EH (cell line): ENCODE measurements around the gene SPOCD1.

Source experiments
- DNase-seq: peaks from one replicate; pipeline ENCODE4 v3.0.0-alpha.2; 2015; ENCODE audit warnings: low read depth

SPOCD1 gene

DNA sequence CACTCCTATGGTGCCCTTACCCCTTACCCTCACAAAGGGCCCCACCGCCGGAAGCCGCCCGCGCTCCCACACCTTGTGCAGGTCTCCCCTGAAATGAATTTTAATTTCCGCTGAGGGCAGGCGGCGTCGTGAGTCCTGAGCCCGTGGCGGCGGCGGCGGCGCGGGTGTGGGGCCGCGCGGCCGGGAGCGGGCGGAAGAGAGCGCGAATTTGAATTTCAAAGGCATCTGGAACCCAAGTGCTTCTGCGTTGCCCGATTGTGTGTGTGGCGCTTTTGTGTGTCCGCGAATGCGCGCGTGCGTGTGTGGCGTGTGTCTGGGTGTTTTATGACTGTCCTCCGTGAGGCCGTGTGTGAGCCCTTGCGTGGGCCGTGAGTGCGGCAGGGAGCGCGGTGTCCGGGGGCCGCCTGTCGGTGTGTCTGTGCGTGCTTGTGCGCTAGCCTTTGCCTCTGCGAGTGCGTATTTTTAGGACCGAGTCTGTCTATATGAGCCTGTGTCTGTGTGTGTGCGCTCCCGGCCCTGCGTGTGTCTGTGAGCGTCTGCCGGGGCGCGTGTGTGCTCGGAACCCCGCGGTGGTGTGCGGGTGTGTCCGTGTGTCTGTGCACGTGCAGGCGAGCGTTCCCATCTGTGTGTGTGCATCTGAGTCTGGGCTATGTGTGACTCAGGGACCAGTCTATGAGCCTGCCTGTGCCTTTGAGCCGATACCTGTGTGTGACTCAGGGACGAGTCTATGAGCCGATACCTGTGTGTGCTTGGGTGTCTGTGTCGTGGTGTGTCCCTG is 43.7 kb downstream of the SPOCD1 start:
- DNase-seq: peak; percentile 38

- no peak for DNase-seq
These were observed 46.0 kb downstream of the SPOCD1 start for GRCh38 chr1:31769720-31770390.

DNA sequence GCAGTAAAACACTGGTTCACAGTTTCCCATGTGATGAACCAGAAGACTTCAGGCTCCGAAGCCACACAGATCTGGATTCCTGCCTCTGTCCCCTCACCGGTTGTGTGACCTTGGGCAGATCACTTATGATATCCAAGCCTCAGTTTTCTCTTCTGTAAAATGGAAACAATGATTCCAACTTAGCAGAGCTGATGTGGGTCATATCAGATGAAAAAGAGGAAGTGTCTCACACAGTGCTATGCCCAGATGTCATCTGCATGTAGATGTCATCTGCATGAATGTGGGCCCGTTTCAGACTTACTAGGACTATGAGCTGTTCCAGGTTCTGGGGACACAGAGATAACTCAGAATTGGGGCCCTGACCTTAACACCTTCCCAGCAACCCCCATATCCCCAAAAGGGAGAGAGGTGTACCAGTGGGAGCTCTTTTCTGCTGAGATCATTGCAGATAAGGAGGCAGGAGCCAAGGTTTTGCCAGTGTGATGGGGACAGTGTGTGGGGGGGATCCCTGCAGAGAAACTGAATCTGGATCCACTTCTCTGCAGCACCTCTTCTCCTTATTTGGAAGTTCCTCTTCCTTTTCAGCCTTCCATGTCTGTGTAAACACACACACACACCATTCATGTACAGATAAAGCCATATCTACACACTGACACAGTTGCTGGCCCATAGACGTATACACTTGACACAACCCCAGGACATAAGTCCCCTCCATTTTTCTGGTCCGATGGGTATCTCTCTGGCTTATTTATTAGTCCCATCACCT is 46.7 kb downstream of the SPOCD1 start:
- DNase-seq: no peak

GRCh38 chr1:31768407-31768907 is 47.4 kb downstream of the SPOCD1 start:
- DNase-seq: no peak

DNA sequence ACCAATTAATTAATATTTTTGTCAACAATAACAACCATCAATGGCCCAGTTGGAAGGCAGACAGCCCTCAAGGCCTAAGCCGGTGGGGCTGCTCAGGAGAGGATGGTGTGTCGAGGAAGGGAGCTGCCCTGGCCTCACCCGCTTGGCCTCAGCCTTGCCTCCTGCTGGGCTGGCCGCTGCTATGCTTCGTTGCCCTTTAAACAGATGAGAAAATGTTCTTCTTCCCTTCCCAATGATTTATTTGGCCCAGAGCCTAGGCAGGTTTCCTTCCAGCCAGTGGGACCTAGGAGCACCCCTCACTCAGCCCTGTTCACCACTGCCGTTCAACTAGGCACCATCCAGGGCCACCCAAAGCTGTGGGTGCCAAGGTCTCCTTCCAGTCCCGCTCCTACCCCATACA is 48.6 kb downstream of the SPOCD1 start:
- no peak for DNase-seq

DNA sequence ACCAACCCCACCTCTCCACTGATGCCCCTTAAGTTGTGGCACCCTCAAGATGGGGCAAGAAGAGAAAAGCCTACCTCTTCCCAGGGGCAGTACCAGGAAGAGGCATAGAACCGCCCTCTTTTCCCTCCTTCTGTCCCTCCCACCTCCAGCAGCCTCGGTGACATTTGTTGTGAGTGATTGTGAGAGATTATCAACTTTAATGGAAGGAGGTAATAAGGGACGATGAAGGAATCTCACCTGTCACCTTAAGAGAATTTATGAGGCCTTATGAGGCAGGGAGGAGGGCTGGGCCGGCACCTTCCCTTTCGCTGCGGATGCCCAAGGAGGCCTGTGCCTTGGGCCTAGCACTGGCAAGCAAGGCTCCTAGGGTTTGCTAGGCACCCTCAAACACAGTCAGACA is 50.3 kb downstream of the SPOCD1 start:
- DNase-seq: no peak

DNA sequence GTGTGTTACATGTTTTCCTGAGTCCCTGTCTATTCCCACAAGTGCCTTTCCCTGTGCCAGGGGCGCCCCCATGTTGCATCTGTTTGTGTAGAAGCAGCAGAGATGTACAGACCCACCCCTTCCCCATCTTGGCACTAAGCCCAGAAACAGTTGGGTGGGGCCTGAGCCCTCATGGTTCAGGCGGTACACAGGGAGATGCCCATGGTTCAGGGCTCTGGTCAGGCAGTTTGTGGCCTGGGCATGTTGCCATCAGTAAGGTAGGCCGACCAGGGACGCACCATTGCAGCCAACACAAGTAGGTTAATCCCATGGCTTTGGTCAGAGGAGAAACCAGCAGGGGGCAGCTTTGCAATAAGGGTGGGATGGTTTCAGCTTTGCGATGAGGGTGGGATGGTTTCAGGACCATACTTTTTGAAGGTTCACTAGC is 50.8 kb downstream of the SPOCD1 start:
- peak; percentile 30 for DNase-seq

GRCh38 chr1:31764312-31765040 is 51.3 kb downstream of the SPOCD1 start, which contains the start of gene ADGRB2:
TSS of gene ADGRB2 (minus strand) at chr1:31764340. CDS start at chr1:31757221, 7,119 bp downstream.
- DNase-seq: no peak

- DNase-seq: no peak
These were observed 52.0 kb downstream of the SPOCD1 start for GRCh38 chr1:31763671-31764311.

- DNase-seq: peak; percentile 67
These were observed 52.8 kb downstream of the SPOCD1 start for GRCh38 chr1:31762726-31763670.

GRCh38 chr1:31762323-31762722 is 53.5 kb downstream of the SPOCD1 start:
- DNase-seq: no peak

DNA sequence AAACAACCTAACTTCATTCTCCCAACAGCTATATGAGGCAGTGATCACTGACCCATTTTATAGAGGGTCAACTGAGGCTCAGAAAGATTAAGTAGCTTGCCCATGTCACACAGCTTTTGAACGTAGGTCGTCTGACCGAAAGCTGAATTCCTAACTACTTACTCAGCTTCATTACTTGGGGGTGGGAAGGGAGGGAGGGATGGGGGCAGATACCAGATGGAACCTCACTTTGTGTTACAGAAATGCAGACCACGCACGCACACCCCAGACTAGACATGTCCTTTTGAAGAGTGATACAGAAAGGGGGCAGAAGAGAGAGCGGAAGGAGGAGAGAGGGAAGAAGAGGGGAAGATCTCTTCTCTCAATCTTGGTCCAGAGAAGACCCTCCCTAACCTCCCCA is 53.9 kb downstream of the SPOCD1 start:
- peak; percentile 85 for DNase-seq

DNA sequence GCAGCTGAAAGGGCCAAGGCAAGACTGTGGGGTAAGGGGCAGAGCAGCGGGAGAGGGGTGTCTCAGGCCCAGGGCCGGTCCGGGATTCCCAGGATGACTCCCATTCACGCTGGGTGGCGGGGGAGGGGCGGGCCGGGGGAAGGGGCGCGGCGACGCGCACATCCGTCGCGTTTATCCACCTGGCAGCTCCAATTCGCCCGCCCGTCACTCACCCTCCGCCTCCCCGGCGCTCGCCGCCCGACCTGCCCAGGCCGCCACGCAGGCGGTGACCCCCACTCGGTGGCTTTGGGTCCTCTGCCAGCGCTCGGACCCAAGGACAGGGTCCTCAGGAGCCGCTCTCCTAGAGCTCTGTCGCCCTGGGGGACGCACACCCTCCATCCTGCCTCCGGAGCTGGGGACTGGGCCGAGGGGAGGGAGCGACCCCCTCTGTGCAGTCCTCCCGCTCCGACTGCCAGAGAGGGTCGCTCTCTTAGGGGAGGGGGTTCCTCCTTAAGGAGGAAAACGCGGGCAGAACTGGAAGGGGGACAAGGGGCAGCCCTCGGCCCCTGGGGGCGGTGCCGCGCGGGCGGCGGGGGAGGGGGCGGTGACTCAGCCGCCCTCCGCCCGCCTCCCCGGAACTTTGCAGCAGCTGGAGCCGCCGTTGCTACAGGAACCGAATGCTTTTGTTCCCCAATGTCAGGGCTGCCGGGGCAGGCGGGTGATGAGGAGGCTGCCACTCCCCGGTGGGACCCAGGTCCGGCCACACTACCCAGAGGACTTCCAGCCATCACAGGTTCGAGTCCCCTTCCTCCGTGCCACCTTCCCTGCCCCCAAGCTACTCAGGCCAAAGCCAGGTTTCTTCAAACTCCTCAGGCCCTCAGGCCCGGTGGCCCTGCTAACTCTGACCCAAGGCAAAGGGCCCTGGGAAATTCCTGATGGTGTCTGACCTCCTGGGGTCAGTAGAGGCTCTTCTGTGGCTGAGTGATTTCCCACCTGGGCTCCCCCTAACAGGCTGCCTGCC is 55.1 kb downstream of the SPOCD1 start:
- peak; percentile 80 for DNase-seq

GRCh38 chr1:31759298-31760023 is 56.4 kb downstream of the SPOCD1 start:
- peak; percentile 64 for DNase-seq

DNA sequence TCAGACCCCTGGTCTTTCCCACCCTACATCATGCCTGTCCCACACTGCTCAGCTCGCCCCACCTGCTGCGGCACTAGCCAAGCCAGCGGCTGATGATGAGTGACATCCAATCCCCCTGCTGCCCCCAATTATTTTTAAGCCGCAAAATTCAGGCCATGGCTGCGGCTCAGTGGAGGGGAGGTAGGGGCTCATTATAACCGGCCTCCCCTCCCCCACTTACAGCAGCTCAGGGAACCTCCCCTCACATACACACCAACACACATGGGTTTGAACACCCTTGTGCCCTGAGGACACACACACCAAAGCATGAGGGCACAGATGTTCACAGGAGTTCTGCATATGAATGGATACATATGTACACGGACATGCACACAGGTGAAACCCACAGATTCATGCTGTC is 57.0 kb downstream of the SPOCD1 start:
- no peak for DNase-seq

DNA sequence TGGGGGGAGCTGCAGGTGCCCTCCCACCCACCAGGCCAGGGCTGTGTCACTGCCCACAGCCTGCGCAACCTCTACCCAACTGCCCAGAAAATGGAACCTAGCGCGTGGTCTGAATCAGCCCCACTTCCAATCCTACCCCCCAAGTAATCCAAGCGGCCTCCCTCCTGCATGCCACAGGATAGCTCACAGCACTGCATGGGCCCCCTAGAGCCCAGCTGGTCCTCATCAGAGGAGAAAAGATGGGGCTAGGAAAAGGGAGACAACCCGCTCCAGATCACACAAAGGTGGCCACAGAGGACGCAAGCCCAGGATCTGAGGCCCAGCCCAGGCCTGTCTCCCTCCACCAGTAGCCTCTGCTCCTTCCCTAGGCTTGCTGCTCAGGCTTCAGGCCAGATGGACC is 57.8 kb downstream of the SPOCD1 start:
- DNase-seq: no peak

DNA sequence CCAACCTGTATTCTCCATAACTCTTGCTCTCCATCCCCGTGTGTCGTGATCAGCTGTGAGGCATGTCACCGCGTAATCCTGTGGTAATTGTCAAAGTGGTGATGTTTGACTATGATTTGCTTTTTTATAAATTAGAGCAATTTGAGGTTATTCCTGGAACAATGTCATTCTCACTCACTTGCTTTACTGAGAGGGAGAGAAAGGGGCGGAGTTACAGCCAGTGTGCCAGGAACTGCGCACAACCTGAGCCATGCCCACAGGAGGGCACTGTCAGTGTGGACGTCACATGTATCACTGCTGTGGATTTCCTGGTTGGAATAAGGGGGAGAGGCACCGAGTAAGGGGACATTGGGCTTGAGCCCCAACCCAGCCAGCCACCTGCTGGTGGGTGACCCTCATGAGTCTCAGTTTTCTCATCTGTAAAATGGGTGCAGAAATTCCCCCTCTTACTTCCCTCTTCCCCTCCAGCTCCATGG is 58.6 kb downstream of the SPOCD1 start:
- DNase-seq: no peak

GRCh38 chr1:31756578-31756977 is 59.2 kb downstream of the SPOCD1 start:
- no peak for DNase-seq
